Kasumi-1 (cell line): ENCODE data around the gene CPLX4.

ENCODE experiments used
- DNase-seq, 2 experiments: peaks; one replicate each; lab custom pipeline; 2025; lab: John Stamatoyannopoulos, UW

The CPLX4 gene

DNA sequence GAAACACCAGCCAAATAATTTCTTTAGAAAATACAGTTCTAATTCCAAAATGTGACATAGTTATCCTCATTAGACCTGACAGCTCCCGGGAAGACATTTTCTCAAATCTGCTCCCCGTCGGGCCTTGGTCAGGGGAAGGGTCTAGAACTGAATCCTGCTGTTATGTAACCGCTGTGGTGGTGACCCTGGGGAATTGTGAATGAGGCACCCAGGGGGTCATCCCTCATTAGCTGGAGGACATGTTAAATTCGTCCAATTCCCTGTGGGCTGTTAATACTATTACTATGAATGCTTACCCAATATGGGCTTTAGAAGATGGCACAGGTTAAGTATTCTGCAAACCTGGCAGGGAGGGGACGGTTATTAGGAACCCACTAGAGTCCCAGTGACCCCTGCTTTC is 11.8 kb downstream of the CPLX4 start:
- DNase-seq = no peak

DNA sequence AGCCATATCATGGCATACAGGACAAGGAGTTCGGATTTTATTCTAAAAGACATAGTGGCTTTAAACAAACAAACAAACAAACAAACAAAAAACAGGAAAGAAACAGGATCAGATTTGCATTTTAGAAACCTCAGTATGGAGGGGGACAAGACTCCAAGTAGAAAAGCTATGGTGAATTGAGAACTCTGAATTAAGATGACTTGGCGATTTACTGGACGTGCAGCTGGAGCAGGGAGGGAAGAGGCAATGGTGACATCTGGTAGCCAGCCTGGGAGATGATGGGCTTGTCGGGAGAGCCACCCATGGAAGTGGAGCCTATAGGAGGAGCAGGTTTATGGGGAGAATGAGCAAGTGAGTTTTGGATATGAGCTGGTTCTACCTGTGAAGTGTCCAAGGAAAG is 13.2 kb downstream of the CPLX4 start:
- DNase-seq = no peak

DNA sequence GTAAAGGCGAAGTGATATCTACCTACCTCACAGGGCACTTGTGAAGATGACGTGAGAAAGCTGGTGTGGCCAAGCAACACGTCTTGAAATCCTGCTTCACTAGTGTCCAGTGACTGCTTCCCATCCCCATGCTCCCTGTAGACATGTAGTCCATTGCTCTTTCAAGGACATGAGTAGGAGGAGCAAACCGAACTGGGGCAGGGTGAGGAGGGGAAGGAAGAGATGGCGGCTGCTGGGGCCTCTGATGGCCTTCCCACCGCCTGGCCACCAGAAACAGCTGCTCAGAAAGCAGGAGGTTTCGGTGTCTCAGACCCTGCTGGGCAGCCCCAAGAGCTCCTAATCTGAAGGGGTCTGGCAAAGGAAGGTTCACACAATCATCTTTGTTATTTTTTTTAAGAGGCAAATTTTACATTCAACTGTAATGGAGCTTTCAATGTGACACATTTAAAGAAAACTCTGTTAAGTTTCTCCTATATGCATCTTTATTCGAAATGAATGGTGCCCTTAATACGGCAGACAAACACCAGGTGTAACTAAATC is 14.7 kb downstream of the CPLX4 start:
- no peak for DNase-seq

DNA sequence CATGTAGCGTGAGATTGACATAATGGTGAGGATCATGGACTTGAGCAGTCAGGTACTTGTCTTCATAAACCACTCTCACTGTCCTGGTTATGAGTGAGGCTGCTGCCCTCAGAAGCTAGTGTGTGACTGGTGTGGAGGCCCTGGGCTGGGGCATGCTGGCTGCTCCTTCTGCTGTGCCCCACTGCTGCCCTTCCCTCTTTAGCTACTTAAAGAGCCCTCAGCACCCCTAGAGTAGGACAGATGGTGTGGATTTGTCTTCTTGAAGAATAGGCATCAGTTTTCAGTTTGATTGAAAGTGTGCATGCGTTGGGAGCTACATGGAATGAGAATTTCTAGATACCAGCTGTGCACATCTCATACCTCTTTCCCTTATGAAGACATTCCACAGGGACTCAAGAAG is 15.4 kb downstream of the CPLX4 start:
- no peak for DNase-seq

DNA sequence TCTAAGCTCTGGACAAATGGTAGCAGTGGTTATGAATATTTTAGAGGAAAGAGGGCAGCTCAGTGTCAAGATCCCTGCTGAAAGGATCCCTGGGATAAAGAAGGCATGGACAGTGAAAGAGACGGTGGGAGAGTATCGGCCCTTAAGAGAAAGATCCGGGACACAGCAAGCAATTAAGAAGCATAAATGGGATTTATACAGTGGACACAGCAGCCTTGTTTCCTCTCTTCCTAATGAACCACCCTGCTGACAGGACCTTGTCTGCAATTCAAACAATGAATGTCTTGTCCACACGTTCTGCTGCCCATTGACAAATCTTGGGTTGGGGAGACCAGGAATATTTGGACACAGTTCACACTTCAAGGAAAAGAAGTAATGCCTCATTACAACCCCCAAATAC is 16.5 kb downstream of the CPLX4 start:
- no peak for DNase-seq

DNA sequence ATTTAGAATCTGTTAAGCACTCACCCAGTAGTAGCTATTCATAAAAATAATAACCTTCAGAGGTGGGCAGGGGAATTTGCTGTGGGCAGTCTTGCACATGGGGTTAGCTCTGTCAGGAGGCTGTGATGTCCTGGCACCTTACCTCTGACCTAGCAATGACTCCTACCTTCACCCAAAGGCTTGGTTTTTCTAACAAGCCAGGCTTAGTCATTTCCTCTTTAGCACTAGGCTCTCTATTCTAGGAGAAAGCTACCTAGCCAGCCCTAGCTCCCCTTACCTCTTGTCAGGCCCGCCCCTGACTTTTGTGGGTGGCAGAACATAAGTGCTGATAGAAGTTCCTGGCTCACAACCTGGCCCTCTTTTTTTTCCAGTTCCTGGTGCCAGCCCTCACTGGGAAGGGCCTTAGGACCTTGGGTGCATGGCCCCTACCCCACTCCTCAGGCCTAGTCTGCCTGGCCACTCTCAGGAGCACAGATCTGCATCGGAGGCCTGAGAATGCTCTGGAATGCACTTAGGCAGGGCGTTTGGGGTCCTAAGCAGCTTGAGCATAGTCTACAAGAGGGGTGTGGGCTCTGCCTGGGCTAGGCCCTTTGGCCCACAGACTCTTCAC is 17.7 kb downstream of the CPLX4 start:
- no peak for DNase-seq

DNA sequence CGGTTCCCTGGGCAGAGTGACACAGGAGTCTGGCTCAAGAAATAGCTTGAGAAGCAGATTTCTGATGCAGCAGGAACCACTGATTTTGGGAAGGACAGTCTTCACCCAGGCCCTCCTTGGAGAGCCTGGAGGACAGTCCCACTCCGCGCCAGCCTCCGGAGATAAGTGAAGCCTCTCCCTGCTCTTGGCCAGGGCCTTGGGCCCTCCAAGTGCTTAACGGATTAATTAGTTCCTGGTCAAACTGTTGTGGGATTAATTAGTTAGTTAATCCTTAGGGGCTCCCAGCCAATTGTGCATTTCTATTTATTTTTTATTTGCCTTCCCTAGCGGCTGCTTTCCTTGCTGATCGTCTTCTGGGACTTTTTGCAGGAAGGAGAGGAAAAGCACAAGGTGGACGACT is 19.6 kb downstream of the CPLX4 start:
- no peak for DNase-seq

DNA sequence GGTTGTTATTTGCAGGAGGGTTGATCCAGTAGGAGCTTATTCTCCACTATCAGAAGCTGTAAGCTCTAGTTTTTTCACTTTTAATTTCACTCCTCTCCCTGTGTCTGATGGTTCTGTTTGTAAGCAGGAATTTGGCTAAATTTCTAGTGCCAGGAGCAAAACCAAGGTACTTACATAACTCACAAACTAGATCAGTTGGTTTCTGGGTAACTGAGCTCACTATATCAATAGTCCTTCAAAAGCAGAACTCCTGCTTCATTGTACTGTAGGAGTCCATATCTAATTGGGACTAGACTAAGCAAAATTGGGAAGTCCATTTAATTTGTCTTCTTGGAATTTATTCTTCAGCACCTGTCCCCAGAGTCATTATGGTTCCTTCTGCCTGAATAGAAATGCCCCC is 25.1 kb downstream of the CPLX4 start:
- no peak for DNase-seq

DNA sequence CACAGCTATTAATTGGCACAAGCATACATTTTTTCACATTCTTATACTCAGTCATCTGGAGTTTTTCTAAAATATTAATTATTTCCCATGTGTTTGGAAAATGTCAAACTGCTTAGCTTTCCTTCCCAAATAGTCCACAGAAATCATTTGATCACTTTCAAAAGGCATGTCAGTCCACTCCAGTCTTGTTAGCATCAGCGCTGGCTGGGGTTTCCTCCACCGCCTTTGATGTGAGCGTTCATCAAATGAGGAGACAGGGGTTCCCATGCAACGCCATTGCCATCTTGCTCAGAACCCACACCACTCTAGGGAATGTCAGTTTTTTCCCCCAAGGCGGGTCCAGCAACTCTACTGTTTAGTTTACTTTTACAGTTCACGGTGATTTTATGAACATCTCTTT is 32.1 kb downstream of the CPLX4 start:
- DNase-seq = no peak

DNA sequence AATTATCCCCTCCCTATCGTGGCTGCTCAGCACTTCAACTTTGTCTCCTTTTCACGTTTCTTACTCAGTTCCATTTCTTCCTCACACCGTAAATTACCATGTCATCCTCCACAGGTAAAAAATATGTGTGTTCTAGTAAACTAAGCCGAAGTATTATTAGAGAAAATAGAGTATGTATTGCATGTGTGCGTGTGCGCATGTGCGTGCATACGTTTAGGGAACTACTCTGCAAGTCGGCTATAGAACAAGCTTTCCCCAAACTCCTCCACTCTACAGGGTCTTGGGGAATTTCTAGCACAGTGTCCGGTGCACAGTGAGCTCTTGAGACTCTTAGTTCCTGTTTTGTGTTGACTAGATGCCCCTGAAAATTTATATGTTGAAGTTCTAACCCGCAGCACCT is 36.1 kb downstream of the CPLX4 start:
- DNase-seq = no peak

DNA sequence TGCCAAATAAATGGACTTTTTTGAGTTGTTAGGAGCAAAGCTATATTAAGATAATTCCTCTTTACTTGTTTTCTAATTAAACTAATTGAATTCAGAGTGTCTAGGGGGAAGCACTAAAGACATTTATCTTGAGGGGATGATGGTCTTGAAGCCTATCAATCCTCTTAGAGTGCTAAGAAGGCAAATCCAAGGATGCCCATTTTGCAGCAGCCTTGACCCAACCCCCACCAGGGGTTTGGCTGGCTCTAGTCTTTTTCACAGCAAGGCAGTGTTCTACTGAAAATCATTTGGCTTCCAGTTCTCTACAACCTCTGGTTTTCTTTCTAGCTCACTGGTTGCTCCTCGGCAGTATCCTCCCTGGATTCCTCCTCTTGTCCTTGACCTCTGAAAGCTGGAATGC is 38.7 kb downstream of the CPLX4 start:
- DNase-seq = no peak

DNA sequence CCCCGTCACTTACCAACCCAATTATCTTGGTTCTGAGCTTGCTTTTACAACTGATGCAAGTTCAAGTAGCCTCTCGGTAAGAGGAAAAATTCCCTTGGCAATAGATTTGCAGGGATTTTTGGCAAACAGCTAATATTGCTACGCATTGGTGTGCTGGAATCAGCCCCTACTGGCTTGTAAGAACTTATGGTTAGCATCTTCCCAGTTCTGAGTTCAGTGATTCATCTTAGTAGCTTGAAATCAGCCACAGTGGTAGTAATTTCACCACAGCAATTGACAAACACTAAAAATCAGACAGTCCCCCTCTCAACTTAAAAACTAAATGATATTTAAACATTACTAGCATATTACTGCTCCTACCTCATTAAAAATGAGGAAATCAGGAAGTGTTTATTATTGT is 39.3 kb downstream of the CPLX4 start:
- DNase-seq = no peak

DNA sequence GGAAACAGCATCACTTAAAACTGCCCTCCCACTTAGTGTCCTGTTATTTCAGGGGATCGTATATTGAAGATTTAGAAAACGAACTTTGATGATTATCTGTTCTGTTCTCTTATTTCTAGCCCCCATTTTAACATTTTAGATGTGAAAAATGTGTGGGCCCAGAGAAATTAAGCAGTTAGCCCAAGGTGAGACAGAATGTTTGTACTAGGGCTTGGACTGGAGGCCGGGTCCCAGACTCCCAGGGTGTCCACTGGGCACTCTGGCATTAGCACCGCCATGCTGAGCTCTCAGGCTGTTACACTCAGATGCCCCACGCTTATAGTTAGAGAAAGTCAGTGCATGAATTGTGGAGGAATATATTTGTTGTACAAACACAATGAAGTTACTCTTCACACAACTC is 39.7 kb downstream of the CPLX4 start:
- DNase-seq = no peak

DNA sequence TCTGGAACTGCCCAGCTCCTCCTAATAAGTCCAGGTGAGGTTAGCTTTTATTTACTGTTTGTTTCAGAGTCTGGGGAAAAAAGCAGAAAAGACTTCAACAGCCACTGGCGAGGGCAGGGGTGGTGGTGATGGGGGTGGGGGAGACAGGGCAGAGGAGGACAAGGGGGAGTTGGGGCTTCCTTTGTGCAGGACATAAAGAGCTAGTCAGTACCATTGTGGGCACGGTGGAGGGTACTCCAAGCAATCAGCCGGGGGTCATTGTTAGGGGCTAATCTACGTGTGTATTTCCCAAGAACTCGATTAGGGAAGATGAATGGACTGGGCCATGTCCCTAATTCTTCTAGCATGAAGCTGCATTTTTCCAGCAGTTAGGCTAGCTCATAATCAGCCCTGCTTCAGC is 42.4 kb downstream of the CPLX4 start:
- DNase-seq = no peak

DNA sequence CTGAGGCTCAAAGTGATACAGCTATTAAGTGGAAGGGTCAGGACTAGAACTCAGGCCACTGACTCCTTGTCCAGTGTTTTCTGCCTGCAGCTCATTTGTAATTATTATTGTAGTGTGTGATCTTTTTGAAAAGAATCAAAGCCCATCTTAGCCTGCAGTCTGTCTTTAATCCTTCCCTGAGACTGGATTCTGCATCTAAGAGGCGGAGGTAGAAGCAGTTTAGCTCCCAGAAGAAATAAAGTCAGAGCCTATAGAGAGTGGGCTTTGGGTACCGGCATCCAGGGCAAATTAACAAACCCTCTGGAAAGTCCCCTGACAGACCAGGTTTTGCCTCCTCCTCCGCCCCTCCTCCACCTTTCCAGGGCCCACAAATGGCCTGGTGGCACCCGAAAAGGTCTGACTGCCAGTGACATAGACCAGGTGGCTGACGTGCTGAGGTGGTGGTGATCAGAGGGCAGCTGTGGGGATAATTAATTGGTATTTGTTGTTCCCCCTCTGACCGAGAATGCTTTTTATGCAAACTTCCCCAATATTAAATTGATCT is 43.0 kb downstream of the CPLX4 start:
- DNase-seq = no peak

DNA sequence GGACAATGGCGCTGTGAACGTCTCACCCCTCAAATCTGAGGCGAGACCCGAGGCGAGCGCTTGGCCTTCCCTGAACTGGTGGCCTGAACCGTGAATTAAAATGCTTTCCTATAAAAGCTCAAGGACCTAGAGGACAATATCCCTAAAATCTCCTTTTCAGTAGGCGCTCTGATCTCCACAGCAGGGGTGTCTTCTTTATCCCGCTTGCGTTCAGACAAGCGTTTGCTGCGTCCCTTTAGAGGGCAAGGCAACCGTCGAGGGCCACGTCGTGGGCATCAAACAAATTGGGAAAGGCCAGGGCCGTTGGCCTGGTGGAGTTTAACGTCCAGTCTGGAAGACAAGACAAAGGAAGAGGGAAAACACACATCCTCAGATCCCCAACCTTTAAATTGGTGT is 43.9 kb downstream of the CPLX4 start:
- DNase-seq = no peak

DNA sequence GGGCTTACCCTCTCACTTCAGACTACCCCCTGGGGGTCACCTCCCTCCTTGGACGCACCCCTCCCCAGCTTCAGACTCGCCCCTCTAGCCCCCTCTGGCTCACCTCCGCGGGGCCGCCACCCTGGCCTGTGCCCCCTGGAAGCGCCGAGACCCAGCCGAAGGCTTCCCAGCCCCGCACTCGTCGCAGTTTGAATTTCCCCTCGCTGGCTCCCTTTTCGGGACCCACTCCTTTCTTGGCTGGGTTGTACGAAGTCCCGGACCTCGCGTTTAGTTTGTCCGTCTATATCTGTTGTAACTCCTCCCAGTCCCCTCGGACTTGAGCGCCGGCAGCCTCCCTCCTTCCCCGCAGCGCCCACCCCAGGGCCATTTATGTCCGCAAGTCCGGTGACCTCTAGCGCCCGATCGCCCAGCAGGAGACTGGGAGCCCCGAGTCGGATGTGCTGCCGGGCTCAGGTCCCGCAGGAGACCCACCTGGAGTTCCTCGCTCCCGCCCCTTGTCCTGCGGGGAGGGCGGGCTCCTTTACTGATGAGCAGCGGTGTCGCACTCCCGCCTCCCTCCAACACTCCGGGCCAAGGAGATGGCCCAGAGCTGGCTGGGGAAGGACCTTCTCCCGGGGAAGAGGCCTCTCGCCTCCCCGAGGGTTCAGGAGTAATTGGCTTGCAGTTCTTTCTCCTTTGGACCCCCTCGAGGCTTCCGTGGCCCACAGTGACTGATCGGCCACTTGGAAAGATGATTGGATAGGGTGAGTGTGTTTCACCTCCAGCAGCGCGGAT is 44.5 kb downstream of the CPLX4 start:
- DNase-seq = no peak

DNA sequence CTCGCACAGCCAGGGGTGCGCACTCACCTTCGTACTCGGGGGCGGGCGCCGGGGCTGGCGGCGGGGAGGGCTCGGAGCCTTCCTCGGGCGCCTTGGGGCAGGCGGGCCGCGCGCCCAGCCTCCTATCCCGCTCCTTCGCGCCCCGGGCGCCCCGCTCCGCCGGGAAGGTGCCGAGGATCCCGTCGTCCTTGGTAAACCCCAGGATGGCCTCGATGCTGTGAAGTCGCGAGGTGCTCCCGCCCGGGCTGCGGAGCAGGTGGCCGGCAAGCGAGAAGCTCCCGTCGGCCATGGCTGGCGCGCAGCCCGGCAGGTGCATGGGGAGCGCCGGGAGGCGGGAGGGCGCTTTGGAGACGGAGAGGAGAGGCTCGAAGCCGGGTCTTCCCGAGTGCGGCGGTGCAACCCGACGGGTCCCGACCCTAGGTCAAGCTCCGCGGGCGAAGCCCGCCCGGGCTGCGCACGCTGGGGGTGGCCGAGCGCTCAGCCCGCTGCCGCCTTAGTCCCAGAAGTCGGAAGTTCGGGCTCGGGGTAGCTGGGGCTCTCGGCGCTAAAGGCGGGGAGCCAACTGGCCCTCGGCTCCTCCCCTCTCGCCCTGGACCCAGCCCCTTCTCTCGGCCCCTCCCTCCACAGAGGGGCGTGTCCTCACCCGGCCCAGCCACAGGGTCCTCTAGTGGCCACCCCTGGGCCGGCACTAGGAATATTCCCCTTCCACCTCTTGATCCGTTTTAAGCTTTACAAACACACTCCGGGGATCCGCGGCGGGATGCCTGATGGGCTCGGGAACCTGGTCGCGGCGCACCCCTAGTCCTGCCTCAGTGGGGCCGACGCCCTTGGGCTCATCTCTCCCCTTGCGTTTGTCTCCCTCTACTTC is 45.3 kb downstream of the CPLX4 start, which contains the start of gene RAX:
Gene RAX, minus strand, starts transcription at position 564 of the 868 bp plus-strand sequence. Its CDS starts 248 bp downstream, at position 316.
- DNase-seq = no peak

DNA sequence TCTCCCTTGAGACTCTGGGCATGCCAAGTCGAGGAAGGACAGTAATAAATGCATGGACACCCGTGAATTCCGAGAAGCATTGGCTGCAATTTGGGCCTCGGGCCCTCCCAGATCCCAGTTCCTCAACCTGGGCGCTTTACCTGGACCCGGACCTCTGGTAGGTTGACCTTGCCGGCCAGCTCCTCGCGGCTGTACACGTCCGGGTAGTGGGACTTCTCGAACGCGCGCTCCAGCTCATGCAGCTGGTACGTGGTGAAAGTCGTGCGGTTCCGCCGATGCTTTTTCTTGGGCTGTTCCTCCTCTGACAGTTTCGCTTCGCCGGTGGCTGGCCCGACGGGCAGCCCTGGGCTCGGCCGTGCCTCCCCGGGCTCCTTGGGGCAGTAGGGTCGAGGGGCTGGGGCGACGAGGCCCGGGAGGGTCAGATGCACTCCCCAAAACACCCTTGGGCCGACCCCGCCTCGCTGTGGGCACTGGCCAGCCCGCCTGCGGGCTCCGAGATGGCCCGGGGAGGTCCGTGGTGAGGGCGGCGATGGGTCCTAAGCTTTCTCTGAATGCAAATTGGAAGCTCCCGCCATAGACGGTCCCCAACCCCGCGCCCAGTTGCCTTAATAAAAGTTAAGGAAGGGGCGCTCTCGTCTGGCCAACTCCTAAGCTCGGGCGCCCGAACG is 46.1 kb downstream of the CPLX4 start:
- DNase-seq = no peak

DNA sequence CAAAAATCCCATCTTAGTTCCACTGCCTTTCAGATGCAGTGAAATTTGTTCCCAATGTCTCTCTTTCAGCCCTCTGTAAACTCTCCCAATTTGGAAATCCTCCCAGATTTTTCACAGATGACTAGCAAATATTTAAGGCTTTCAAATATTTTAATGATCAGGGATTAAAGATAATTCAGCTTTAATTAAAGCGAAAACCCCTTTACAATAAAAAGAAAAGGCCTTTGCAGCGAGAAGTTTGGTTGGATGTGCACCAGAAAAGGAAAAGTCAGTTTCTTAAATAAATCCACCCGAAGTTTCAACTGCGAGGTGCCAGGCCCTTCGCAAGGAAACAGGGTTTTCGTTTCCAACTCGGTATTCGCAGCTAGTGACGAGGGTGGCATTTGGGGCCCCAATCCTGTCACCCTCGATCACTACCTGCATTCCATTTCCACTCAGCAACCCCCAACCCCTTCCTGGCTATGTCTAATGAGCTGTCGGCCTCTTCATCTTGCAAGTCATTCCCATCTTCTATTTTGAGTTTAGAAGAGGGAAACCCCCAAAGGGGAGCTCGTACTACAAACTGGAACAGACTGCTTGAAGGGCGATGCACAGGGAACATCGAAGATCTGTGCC is 46.7 kb downstream of the CPLX4 start:
- no peak for DNase-seq

DNA sequence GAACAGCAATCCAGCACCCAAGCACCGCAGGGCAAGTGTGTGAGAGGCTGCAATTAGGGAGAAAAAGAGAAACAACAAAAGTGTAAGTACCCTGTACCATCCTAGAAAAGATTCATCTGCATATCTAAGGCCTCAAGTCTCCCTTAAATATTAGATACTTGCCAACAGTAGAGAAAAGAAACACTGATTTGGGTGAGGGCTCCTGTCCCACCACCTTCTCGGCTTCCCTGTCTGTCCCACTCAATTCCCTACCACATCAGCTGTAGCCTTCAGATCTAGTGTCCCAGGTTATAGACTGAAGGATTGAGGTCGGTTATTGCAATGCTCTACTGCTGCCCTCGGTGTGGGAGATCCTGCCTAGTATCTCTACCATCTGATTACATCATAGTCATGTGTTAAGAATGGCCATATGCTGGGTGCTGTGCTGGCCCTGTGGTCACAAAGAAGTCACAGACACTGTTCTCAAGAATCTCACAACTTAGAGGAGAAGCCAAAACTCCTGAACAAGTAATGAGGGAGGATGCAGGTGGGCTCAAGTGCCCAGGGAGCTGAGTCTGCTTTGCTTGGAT is 47.7 kb downstream of the CPLX4 start:
- no peak for DNase-seq
